ENCODE measurements around the gene TNNT1.
"Not testable (repeated sequence)": the region's sequence is repeated elsewhere in the genome, so short reads cannot be mapped to it uniquely, and the experiment has no call there.

DNA sequence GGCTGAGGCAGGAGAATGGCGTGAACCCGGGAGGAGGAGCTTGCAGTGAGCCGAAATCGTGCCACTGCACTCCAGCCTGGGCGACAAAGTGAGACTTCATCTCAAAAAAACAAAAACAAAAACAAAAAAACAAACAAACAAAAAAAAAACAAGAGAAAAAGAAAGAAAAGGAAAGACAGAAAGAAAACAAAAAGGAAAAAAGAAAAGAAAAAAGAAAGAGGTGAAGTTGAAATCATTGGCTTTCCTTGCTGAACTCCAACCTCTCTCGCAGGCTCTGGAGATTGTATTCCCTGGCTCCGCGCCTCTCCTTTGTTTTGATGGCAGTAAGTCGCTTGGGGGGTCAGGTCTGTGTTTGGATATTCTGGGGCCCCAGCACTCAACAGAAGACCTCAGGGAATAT is 23.3 kb upstream of the TNNT1 start:
- TF ChIP-seq, protein P1, sequence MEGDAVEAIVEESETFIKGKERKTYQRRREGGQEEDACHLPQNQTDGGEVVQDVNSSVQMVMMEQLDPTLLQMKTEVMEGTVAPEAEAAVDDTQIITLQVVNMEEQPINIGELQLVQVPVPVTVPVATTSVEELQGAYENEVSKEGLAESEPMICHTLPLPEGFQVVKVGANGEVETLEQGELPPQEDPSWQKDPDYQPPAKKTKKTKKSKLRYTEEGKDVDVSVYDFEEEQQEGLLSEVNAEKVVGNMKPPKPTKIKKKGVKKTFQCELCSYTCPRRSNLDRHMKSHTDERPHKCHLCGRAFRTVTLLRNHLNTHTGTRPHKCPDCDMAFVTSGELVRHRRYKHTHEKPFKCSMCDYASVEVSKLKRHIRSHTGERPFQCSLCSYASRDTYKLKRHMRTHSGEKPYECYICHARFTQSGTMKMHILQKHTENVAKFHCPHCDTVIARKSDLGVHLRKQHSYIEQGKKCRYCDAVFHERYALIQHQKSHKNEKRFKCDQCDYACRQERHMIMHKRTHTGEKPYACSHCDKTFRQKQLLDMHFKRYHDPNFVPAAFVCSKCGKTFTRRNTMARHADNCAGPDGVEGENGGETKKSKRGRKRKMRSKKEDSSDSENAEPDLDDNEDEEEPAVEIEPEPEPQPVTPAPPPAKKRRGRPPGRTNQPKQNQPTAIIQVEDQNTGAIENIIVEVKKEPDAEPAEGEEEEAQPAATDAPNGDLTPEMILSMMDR (IDR thresholded peaks at IDR 0.05; ENCODE audit: insufficient read depth, low read length, poor library complexity, severe bottlenecking), result not testable (repeated sequence)
- TF ChIP-seq EZH2phosphoT487 (conservative IDR thresholded peaks at IDR 0.05; ENCODE audit: low read length), result not testable (repeated sequence)
